T-helper 1 cell (primary cell): ENCODE results near the gene MFSD6.
"Not testable (repeated sequence)": the region's sequence is repeated elsewhere in the genome, so short reads cannot be mapped to it uniquely, and the experiment has no call there.

ENCODE experiments used
- DNase-seq, 5 donors: peaks; one replicate each; pipeline ENCODE4 v3.0.0-alpha.2; 2012 to 2020

Gene MFSD6

DNA sequence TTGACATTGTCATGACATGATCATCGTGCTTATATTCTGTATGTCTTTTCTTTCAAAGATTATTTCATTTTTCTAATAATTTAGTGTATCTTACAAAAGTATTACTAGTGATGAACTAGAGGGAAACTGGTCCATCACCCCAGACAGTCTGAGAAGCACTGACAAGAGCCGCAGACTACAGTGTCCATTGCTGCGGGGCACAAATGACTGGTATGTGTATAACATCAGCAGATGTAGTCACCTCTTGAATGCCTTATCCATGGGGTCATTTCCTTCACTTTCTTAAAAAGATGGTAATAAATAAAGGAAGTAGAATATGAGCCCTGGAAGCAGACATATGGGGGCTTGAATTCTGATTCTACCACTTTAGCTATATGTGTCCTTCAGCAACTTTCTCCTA lies 96.8 kb downstream of the MFSD6 start:
- DNase-seq, result no peak

DNA sequence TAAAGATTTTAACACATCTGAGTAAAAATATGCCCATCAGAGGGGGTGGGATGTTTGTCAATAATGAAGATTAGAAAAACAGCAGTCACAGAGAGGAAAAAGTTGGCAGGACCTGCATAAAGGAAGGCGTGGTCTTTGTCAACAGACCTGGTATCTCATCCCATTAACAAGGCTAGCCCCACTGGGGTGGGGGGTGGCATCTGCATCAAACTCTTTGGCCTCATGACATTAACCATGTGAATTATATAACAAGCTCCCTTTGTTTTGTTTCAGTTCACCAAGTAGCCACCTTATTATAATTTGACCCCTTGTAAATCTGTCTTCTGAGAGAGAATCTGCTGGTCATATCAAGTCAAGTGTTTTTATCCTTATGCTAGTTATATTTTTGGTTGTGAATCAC lies 97.5 kb downstream of the MFSD6 start:
- no peak for DNase-seq

DNA sequence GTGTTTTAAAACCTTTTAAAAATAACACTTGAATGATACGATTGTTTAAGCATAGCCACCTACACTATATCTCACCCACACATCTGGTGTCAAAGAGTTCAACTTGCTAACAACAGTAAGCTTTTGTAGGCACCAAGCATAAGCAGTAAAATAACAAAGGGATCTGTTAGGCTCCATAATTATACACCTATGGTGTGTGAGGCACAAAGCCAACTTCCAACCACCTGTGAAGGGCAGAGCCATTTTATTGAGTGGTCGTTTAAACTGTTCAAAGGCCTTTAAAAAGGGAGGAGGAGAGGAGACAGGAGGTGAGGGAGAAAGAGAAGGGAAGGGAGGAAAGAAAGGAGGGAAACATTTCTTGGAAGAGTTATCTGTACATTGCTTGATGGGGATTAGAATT lies 98.5 kb downstream of the MFSD6 start:
- DNase-seq, result no peak

GRCh38 chr2:190507135-190507534 lies 99.0 kb downstream of the MFSD6 start:
- DNase-seq, result no peak

DNA sequence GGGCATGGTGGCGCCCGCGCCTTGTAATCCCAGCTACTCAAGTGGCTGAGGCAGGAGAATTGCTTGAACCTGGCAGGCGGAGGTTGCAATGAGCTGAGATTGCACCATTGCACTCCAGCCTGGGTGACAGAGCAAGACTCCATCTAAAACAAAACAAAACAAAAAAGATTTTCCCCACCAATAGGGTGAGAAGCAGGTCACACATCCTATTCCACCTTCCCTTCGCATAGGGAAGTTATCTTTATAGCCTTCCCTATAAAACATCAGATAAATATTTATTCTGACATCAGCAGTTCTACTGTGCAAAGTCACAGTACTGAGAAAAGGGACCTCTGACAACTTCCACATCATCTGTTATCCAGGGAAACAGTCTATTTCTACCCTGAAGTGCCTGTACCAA lies 101.7 kb downstream of the MFSD6 start:
- not testable (repeated sequence) for DNase-seq

DNA sequence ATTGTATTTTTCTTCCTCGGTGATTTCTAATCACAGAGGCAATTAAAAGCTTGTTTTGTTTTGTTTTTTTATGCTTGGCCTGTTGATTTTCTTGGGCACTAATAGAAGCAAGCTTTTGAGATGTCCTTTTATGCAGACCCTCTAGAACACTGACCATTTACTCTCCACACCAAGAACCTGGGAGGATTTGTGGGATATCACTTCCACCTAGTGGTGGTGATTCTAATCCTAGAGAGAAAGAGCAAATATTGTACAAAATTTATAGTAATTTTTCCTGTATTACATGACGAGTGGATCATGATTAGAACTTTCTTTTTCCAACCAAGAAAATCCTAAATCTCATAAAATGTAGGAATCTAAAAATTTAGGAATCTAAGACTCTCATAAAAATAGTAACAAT lies 102.9 kb downstream of the MFSD6 start:
- DNase-seq, result no peak

DNA sequence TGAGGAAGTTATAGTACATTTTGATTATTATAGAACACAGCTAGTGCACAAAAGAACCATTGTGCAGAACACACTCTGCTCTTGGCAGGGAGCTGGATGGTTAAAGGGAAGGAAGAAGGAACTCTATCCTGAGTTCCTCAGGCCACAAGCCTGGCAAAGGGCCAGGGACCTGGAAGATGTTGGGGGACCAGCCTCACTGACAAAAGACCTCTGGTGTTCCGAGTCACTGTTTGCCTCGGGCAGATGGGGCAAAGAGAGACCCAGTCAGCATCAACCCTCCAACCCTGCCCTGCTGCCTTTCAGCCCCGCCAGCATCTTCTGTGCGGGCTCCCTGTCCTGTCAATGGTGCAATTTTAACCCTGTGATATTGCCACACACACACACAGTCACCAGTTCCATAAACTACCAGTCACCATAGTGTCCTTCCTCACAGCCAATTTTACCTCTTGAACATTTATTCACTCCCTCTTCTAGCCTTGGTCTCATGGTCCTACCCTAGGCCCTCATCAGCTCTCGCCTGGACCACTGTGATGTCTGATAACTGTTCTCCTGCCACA lies 104.5 kb downstream of the MFSD6 start:
- no peak for DNase-seq

- no peak for DNase-seq
Observed at GRCh38 chr2:190513877-190514276, 105.7 kb downstream of the MFSD6 start.

DNA sequence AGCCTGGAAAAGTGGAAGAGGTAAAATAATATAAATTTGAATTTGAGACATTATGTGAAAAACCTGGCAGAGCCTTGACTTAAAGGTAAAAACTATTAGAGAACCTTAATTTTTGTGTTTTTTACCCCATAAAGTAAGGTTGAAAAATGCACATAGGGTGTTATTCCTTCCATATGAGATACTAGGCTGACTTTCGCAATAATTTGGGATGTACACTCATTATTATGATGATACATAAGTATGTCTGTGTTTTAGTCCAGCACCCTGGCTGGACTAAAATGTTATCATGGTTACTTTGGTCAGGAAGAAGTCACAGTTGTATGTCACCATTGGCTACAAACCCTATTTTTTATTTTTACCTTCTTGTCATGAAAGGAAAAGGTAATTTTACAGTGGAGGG lies 106.5 kb downstream of the MFSD6 start:
- no peak for DNase-seq

DNA sequence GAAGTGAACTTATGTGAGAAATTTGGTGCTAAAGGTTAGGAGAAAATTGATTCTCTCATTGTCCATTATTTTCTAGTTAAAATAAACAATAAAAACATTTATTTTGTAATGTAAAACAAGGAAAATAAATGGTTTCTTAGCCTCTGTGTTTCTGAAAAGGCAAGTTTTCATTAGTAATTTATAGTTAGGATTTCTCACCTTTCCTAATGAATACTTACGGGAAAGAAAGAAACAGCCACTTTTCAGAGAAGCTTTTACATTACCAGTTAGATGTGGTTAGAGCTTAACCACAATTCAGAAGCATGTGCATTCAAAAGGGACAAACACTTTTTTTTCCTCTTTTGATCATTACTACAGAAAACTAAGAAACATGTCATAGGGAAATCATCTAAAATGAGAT lies 107.5 kb downstream of the MFSD6 start:
- DNase-seq, result peak in 1 of 5 donors; percentile 52

DNA sequence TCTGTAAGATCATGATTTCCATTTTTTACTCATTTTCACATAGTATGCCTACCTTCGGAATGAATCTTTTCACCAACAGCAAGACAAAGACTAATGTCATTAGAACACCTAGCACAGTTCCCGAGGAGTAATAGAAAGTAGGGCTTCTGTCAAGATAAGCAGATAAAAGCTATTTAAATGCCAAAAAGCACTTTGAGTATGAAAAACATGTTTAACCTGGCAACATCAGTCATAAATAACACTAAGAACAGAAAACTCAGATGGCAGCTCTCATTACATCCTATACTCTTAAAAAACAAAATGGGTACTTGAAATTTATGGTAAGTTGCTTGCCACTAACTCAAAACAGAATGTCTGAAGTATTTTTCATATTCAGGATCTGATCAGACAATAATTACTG lies 109.3 kb downstream of the MFSD6 start:
- no peak for DNase-seq

- peak in 1 of 5 donors; percentile 42 for DNase-seq
Observed at GRCh38 chr2:190519975-190520767, 112.0 kb downstream of the MFSD6 start.

GRCh38 chr2:190524928-190525327 lies 116.8 kb downstream of the MFSD6 start:
- DNase-seq, result no peak

- no peak for DNase-seq
Observed at GRCh38 chr2:190526105-190526750, 118.1 kb downstream of the MFSD6 start.

- no peak for DNase-seq
Observed at GRCh38 chr2:190527214-190527613, 119.1 kb downstream of the MFSD6 start.

DNA sequence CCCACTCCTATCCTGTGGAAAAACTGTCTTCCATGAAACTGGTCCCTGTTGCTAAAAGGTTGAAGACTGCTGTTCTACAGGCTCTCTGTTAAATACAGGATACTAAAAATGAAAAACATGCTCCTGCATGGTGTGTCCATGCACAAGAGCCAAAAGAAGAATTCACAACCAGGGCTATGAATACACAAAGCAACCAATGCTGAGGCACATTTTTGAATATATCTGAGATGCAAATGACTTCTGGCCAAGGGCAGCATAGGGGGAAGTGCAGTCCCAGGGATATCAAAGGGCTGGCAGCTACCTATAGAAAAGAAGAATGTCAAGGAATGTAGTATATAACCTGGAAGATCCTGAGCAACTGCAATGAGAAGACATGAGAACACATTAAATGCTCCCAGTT lies 119.8 kb downstream of the MFSD6 start:
- DNase-seq, result no peak

- no peak for DNase-seq
Observed at GRCh38 chr2:190528521-190529001, 120.4 kb downstream of the MFSD6 start.

GRCh38 chr2:190529486-190530247 lies 121.5 kb downstream of the MFSD6 start:
- DNase-seq, result no peak

GRCh38 chr2:190530248-190530900 lies 122.2 kb downstream of the MFSD6 start:
- no peak for DNase-seq

DNA sequence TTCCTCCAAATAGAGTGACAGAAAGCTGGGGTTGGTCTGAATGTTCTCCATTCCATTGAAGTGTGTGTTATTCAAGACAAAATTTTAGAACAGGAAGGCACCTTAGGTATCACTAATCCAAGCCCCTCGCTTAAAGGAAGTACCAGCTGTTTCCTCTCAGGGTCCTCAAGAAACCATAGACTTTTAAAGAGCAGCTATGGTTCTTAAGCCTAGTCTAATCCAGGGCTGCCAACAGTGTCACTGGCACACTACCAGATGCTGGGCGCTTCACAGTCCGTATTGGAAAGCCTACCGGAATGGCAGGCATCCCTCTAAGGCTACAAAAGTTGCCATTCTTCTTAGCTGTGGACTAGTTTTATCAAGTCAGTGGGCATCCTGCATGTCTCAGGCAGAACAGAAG lies 124.4 kb downstream of the MFSD6 start:
- no peak for DNase-seq

DNA sequence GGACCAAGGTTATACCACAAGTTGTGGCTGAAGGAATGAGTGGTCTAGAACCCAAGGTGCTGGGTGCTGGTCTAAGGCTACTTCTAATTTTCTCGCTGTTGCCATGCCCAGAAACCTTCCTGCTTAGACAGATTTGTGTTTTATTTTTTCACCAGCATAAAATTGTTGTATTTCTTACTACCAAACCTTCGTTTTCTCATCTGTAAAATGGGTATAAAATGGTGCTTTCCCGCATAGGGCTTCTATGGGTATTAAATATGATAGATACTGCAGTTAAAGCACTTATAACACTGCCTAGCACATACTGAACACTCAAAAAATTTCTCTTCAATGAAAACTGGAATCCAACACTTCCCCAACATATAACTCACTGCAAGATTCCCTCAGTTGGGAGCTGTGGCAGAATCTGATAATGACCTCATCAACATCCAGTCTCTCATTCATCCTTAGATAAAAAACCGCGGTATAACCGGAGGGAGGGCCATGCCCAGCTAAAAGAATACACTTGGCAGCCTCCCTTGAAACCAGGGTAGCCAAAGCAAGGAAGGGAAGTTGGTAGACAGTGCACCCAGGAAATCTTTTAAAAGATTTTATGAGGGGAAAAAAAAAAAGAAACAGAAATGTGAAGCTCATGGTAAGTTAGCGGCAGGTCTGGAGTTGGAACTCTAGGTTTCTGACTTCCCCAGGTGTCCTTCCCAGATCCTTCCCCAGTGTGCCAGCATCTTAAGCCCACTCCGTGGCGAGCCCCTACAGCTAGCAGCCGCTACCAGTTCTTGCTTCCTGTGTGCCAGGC lies 125.2 kb downstream of the MFSD6 start:
- no peak for DNase-seq

DNA sequence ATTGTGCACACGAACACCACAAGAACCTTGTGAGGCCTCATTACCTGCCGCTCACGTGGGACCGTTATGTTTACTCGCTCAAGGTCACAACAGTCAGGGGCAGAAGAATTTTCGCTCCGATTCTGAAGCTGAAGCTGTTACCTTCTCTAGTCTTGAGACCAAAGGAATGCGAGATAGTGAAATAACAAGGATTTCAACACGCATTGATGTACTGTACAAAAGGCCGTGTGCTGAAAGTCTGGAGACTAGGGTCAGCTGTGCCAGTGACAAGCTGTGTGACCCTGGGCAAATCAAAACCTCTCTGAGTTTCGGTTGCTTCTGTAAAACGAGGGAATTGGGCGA lies 125.8 kb downstream of the MFSD6 start:
- DNase-seq, result peak; percentile 10 to 84 (median 33)
